GM18520 (cell line): ENCODE results near the gene KCNAB2.

Experiments
- ATAC-seq: cut with Tn5 transposase; IDR thresholded peaks from one replicate; pipeline ENCODE4 v1.9.1; 2021; ENCODE audit not compliant: unreplicated experiment

Gene KCNAB2

GRCh38 chr1:6077506-6077905 lies 31.8 kb downstream of the KCNAB2 start:
- ATAC-seq, result no peak

- ATAC-seq, result no peak
Measured at GRCh38 chr1:6077919-6078318, 32.2 kb downstream of the KCNAB2 start.

GRCh38 chr1:6080469-6080868 lies 34.8 kb downstream of the KCNAB2 start:
- ATAC-seq, result no peak

GRCh38 chr1:6081901-6082300 lies 36.2 kb downstream of the KCNAB2 start:
- ATAC-seq, result no peak

GRCh38 chr1:6082430-6082971 lies 36.8 kb downstream of the KCNAB2 start:
- ATAC-seq, result no peak

- ATAC-seq, result no peak
Measured at GRCh38 chr1:6083385-6083784, 37.7 kb downstream of the KCNAB2 start.

- no peak for ATAC-seq
Measured at GRCh38 chr1:6083801-6084446, 38.2 kb downstream of the KCNAB2 start.

- no peak for ATAC-seq
Measured at GRCh38 chr1:6084781-6085495, 39.2 kb downstream of the KCNAB2 start.

GRCh38 chr1:6085666-6086065 lies 40.0 kb downstream of the KCNAB2 start:
- no peak for ATAC-seq

GRCh38 chr1:6086358-6086757 lies 40.7 kb downstream of the KCNAB2 start:
- no peak for ATAC-seq

GRCh38 chr1:6086762-6087376 lies 41.2 kb downstream of the KCNAB2 start:
- no peak for ATAC-seq

- no peak for ATAC-seq
Measured at GRCh38 chr1:6087377-6087772, 41.7 kb downstream of the KCNAB2 start.

GRCh38 chr1:6087958-6088357 lies 42.3 kb downstream of the KCNAB2 start:
- ATAC-seq, result no peak

- no peak for ATAC-seq
Measured at GRCh38 chr1:6088956-6089355, 43.3 kb downstream of the KCNAB2 start.

GRCh38 chr1:6090288-6090687 lies 44.6 kb downstream of the KCNAB2 start:
- ATAC-seq, result no peak

GRCh38 chr1:6090996-6091822 lies 45.5 kb downstream of the KCNAB2 start:
- ATAC-seq, result no peak

- no peak for ATAC-seq
Measured at GRCh38 chr1:6091823-6092109, 46.1 kb downstream of the KCNAB2 start.

- no peak for ATAC-seq
Measured at GRCh38 chr1:6092211-6092610, 46.5 kb downstream of the KCNAB2 start.

- ATAC-seq, result no peak
Measured at GRCh38 chr1:6093071-6093470, 47.4 kb downstream of the KCNAB2 start.

- no peak for ATAC-seq
Measured at GRCh38 chr1:6093611-6094010, 47.9 kb downstream of the KCNAB2 start.

GRCh38 chr1:6094246-6094645 lies 48.6 kb downstream of the KCNAB2 start:
- ATAC-seq, result no peak
